ENCODE results near the gene TCEAL9. TPM values are rescaled to one million over a fixed set of nuclear protein-coding genes. Genes with fewer than 3 reads are reported as not detected.
"Not testable (repeated sequence)": the region's sequence is repeated elsewhere in the genome, so short reads cannot be mapped to it uniquely, and the experiment has no call there.

The TCEAL9 gene
- total RNA-seq, 1 donor from 2014 or later, result 69.0 TPM

DNA sequence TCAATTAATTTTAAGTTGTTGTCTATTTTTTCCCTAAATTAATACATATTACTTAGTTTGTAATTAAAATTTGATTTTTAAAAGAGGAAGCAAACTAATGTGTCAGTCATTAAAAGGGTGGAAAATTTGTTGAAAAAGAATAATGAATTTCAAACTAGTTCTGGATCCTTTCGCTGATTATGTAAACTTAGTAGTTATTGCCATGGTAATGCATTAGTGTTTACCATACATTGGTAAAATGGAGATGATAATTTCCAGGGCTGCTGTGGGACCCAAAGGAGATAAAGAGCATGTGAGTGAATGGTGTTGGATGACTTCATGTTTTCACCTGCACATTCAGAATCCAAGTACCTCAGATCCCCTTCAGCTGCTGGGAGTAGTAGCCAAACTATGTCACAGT, 26.6 kb downstream of the TCEAL9 start:
- Mint-ChIP-seq H3K4me3 (ENCODE audit: unreplicated experiment) (no peak overlapping the region), H3K4me1 (ENCODE audit: low read depth, unreplicated experiment) (peaks cover 3% of the 10 kb centered on the region), H3K27ac (ENCODE audit: unreplicated experiment) (no peak overlapping the region), H3K9me3 (ENCODE audit: unreplicated experiment) (no peaks in the 10 kb centered on the region), H3K36me3 (ENCODE audit: low read depth, unreplicated experiment) (no peaks in the 10 kb centered on the region), H3K27me3 (ENCODE audit: low read depth, unreplicated experiment) (no peaks in the 10 kb centered on the region)
- peak; percentile 69 for FAIRE-seq
- Histone ChIP-seq H3K36me3 (ENCODE audit: insufficient read depth, low read length) (no peaks in the 10 kb centered on the region), H3K9ac (ENCODE audit: low read length) (no peak overlapping the region), H3K9me3 (ENCODE audit: insufficient read depth, low read depth, low read length) (no peaks in the 10 kb centered on the region), H3K4me3 (ENCODE audit: insufficient read depth, low read depth, low read length) (no peak overlapping the region), H3K27ac (ENCODE audit: low read depth, low read length) (no peak overlapping the region), H3K79me2 (ENCODE audit: insufficient read depth, low read length) (peaks cover 1% of the 10 kb centered on the region), H3K4me1 (ENCODE audit: insufficient read depth, low read length) (no peaks in the 10 kb centered on the region), H3K27me3 (ENCODE audit: insufficient read depth, low read length) (no peaks in the 10 kb centered on the region), H3K4me2 (ENCODE audit: low read length) (no peak overlapping the region), H4K20me1 (ENCODE audit: insufficient read depth, low read length) (no peaks in the 10 kb centered on the region), H2AFZ (ENCODE audit: low read depth, low read length) (no peak overlapping the region)
- TF ChIP-seq EZH2 (IDR thresholded peaks at IDR 0.05; ENCODE audit: insufficient read depth, low read length) (no peak), CTCF (IDR thresholded peaks at IDR 0.05; ENCODE audit: insufficient read depth, low read depth, low read length) (no peak)
- DNase-seq (ENCODE audit: low read depth), result no peak

- no peak overlapping the region for H3K27ac ChIP-seq (ENCODE audit: low read depth, low read length)
- Mint-ChIP-seq H3K9me3 (ENCODE audit: unreplicated experiment) (no peaks in the 10 kb centered on the region), H3K27ac (ENCODE audit: unreplicated experiment) (no peak overlapping the region), H3K36me3 (ENCODE audit: low read depth, unreplicated experiment) (no peaks in the 10 kb centered on the region), H3K4me1 (ENCODE audit: low read depth, unreplicated experiment) (no peaks in the 10 kb centered on the region), H3K4me3 (ENCODE audit: unreplicated experiment) (no peak overlapping the region), H3K27me3 (ENCODE audit: low read depth, unreplicated experiment) (no peaks in the 10 kb centered on the region)
- no peak for TF ChIP-seq EZH2 (IDR thresholded peaks at IDR 0.05; ENCODE audit: insufficient read depth, low read length)
- no peak for TF ChIP-seq CTCF (IDR thresholded peaks at IDR 0.05; ENCODE audit: insufficient read depth, low read depth, low read length)
- H3K9me3 ChIP-seq (ENCODE audit: insufficient read depth, low read depth, low read length), result no peaks in the 10 kb centered on the region
- H3K27me3 ChIP-seq (ENCODE audit: insufficient read depth, low read length), result no peaks in the 10 kb centered on the region
- no peak overlapping the region for H3K9ac ChIP-seq (ENCODE audit: low read length)
- FAIRE-seq (no peak), DNase-seq (ENCODE audit: low read depth) (no peak)
- no peaks in the 10 kb centered on the region for H3K4me1 ChIP-seq (ENCODE audit: insufficient read depth, low read length)
- H3K4me3 ChIP-seq (ENCODE audit: insufficient read depth, low read depth, low read length), result no peak overlapping the region
- no peaks in the 10 kb centered on the region for H4K20me1 ChIP-seq (ENCODE audit: insufficient read depth, low read length)
- H3K4me2 ChIP-seq (ENCODE audit: low read length), result no peak overlapping the region
- no peak overlapping the region for H2AFZ ChIP-seq (ENCODE audit: low read depth, low read length)
- H3K36me3 ChIP-seq (ENCODE audit: insufficient read depth, low read length), result no peaks in the 10 kb centered on the region
- H3K79me2 ChIP-seq (ENCODE audit: insufficient read depth, low read length), result no peaks in the 10 kb centered on the region
These were observed 28.4 kb downstream of the TCEAL9 start for GRCh38 chrX:103384672-103385071.

- not testable (repeated sequence) for H3K27ac Mint-ChIP-seq (ENCODE audit: unreplicated experiment); H2AFZ ChIP-seq (ENCODE audit: low read depth, low read length); H3K9ac ChIP-seq (ENCODE audit: low read length); H3K4me1 ChIP-seq (ENCODE audit: insufficient read depth, low read length); H4K20me1 ChIP-seq (ENCODE audit: insufficient read depth, low read length); H3K27me3 Mint-ChIP-seq (ENCODE audit: low read depth, unreplicated experiment); H3K27ac ChIP-seq (ENCODE audit: low read depth, low read length); H3K4me2 ChIP-seq (ENCODE audit: low read length); H3K36me3 Mint-ChIP-seq (ENCODE audit: low read depth, unreplicated experiment); H3K79me2 ChIP-seq (ENCODE audit: insufficient read depth, low read length); H3K36me3 ChIP-seq (ENCODE audit: insufficient read depth, low read length); H3K4me3 ChIP-seq (ENCODE audit: insufficient read depth, low read depth, low read length); DNase-seq (ENCODE audit: low read depth); H3K9me3 Mint-ChIP-seq (ENCODE audit: unreplicated experiment); H3K27me3 ChIP-seq (ENCODE audit: insufficient read depth, low read length); H3K4me3 Mint-ChIP-seq (ENCODE audit: unreplicated experiment); H3K9me3 ChIP-seq (ENCODE audit: insufficient read depth, low read depth, low read length); H3K4me1 Mint-ChIP-seq (ENCODE audit: low read depth, unreplicated experiment)
- FAIRE-seq, result peak; percentile 65
These were observed 29.1 kb downstream of the TCEAL9 start for GRCh38 chrX:103385283-103385830.

Measured in astrocyte (in vitro differentiated cells and primary cell).